ENCODE results near the gene SLC22A15. TPM values are rescaled to one million over a fixed set of nuclear protein-coding genes. Genes with fewer than 3 reads are reported as not detected.

Gene SLC22A15
- polyA plus RNA-seq, 1 donor from 2014 or later, result 3.1 TPM

DNA sequence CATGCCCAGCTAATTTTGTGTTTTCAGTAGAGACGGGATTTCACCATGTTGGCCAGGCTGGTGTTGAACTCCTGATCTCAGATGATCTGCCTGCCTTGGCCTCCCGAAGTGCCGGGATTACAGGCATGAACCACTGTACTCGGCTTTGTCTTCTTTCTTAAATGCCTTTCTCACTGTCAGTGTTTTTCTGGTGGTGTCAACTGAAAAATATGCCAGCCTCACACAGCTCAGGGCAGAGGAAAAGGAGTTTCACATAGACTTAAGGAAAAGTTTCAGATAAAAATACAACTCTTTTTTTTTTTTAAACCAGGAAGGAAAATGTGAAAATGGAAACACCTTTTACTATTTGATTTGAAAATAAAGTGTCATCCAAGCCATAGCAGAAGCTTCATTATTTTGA is 130.3 kb downstream of the SLC22A15 start:
- Histone ChIP-seq H3K9me2 (ENCODE audit: insufficient read depth, low read length) (no peaks in the 10 kb centered on the region), H3K27me3 (ENCODE audit: insufficient read depth, low read depth, low read length) (no peaks in the 10 kb centered on the region), H3F3A (ENCODE audit: insufficient read depth, low read length, poor library complexity, severe bottlenecking) (no peaks in the 10 kb centered on the region), H3K4me3 (ENCODE audit: low read length) (no peak overlapping the region), H2AFZ (ENCODE audit: low read depth, low read length) (no peak overlapping the region), H4K20me1 (ENCODE audit: insufficient read depth) (no peaks in the 10 kb centered on the region), H3K4me2 (ENCODE audit: low read length) (no peak overlapping the region), H3K9me3 (ENCODE audit: low read length) (no peaks in the 10 kb centered on the region), H3K9ac (ENCODE audit: low read length) (no peak overlapping the region), H3K36me3 (ENCODE audit: insufficient read depth, low read length) (no peaks in the 10 kb centered on the region), H3K27ac (ENCODE audit: low read length) (no peak overlapping the region), H3K79me2 (replicated peaks; ENCODE audit: insufficient read depth, low read length) (no peaks in the 10 kb centered on the region)
- TF ChIP-seq SMC3 (conservative IDR thresholded peaks at IDR 0.05; ENCODE audit: poor library complexity), result no peak
- no peak for TF ChIP-seq EZH2 (IDR thresholded peaks at IDR 0.05; ENCODE audit: borderline replicate concordance, insufficient read depth, low read length, poor library complexity, severe bottlenecking)
- TF ChIP-seq RAD21 (conservative IDR thresholded peaks at IDR 0.05), result no peak

DNA sequence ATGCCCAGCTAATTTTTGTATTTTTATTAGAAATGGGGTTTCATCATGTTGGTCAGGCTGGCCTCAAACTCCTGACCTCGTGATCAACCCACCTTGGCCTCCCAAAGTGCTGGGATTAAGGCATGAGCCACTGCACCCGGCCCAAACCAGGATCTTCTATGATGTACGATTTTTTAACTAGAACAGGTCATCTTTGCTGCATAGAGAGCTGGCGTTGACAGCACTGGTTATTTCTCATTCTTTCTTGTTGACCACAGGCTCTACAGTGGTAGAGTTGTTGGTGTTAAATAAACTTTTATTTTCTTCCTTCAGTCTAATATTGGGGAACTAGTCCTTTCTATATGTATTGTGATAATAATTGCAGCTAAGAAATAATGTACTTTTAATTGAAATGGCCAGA is 131.1 kb downstream of the SLC22A15 start:
- Histone ChIP-seq H4K20me1 (ENCODE audit: insufficient read depth) (no peaks in the 10 kb centered on the region), H3F3A (ENCODE audit: insufficient read depth, low read length, poor library complexity, severe bottlenecking) (no peaks in the 10 kb centered on the region), H3K4me2 (ENCODE audit: low read length) (no peak overlapping the region), H3K9ac (ENCODE audit: low read length) (no peak overlapping the region), H3K9me3 (ENCODE audit: low read length) (no peaks in the 10 kb centered on the region), H3K27me3 (ENCODE audit: insufficient read depth, low read depth, low read length) (no peaks in the 10 kb centered on the region), H3K4me3 (ENCODE audit: low read length) (no peak overlapping the region), H3K79me2 (replicated peaks; ENCODE audit: insufficient read depth, low read length) (no peaks in the 10 kb centered on the region), H3K27ac (ENCODE audit: low read length) (no peak overlapping the region), H3K36me3 (ENCODE audit: insufficient read depth, low read length) (no peaks in the 10 kb centered on the region), H2AFZ (ENCODE audit: low read depth, low read length) (no peak overlapping the region), H3K9me2 (ENCODE audit: insufficient read depth, low read length) (no peaks in the 10 kb centered on the region)
- TF ChIP-seq, protein P1, sequence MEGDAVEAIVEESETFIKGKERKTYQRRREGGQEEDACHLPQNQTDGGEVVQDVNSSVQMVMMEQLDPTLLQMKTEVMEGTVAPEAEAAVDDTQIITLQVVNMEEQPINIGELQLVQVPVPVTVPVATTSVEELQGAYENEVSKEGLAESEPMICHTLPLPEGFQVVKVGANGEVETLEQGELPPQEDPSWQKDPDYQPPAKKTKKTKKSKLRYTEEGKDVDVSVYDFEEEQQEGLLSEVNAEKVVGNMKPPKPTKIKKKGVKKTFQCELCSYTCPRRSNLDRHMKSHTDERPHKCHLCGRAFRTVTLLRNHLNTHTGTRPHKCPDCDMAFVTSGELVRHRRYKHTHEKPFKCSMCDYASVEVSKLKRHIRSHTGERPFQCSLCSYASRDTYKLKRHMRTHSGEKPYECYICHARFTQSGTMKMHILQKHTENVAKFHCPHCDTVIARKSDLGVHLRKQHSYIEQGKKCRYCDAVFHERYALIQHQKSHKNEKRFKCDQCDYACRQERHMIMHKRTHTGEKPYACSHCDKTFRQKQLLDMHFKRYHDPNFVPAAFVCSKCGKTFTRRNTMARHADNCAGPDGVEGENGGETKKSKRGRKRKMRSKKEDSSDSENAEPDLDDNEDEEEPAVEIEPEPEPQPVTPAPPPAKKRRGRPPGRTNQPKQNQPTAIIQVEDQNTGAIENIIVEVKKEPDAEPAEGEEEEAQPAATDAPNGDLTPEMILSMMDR (IDR thresholded peaks at IDR 0.05; ENCODE audit: poor library complexity, severe bottlenecking), result no peak
- TF ChIP-seq, protein P2, sequence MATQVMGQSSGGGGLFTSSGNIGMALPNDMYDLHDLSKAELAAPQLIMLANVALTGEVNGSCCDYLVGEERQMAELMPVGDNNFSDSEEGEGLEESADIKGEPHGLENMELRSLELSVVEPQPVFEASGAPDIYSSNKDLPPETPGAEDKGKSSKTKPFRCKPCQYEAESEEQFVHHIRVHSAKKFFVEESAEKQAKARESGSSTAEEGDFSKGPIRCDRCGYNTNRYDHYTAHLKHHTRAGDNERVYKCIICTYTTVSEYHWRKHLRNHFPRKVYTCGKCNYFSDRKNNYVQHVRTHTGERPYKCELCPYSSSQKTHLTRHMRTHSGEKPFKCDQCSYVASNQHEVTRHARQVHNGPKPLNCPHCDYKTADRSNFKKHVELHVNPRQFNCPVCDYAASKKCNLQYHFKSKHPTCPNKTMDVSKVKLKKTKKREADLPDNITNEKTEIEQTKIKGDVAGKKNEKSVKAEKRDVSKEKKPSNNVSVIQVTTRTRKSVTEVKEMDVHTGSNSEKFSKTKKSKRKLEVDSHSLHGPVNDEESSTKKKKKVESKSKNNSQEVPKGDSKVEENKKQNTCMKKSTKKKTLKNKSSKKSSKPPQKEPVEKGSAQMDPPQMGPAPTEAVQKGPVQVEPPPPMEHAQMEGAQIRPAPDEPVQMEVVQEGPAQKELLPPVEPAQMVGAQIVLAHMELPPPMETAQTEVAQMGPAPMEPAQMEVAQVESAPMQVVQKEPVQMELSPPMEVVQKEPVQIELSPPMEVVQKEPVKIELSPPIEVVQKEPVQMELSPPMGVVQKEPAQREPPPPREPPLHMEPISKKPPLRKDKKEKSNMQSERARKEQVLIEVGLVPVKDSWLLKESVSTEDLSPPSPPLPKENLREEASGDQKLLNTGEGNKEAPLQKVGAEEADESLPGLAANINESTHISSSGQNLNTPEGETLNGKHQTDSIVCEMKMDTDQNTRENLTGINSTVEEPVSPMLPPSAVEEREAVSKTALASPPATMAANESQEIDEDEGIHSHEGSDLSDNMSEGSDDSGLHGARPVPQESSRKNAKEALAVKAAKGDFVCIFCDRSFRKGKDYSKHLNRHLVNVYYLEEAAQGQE (IDR thresholded peaks at IDR 0.05; ENCODE audit: borderline replicate concordance), result no peak
- TF ChIP-seq POLR2AphosphoS5 (IDR thresholded peaks at IDR 0.05) (no peak), MXI1 (conservative IDR thresholded peaks at IDR 0.05; ENCODE audit: poor library complexity, severe bottlenecking) (no peak), EZH2 (IDR thresholded peaks at IDR 0.05; ENCODE audit: borderline replicate concordance, insufficient read depth, low read length, poor library complexity, severe bottlenecking) (no peak), RAD21 (conservative IDR thresholded peaks at IDR 0.05) (no peak), TAF1 (IDR thresholded peaks at IDR 0.05; ENCODE audit: low read depth) (no peak), EP300 (conservative IDR thresholded peaks at IDR 0.05; ENCODE audit: poor library complexity, severe bottlenecking) (no peak), SMC3 (conservative IDR thresholded peaks at IDR 0.05; ENCODE audit: poor library complexity) (no peak)
